SH-SY5Y (cell line): ENCODE measurements around the gene MPP2.

ENCODE experiments used
- GATA2 ChIP-seq: IDR thresholded peaks from 2 replicates; pipeline ENCODE4 v1.6.1; 2011; ENCODE audit warnings: mild to moderate bottlenecking, low read depth, low read length
- GATA3 ChIP-seq: IDR thresholded peaks from 2 replicates; pipeline ENCODE4 v1.6.1; 2011; ENCODE audit warnings: low read depth, mild to moderate bottlenecking, low read length, moderate library complexity

The MPP2 gene

DNA sequence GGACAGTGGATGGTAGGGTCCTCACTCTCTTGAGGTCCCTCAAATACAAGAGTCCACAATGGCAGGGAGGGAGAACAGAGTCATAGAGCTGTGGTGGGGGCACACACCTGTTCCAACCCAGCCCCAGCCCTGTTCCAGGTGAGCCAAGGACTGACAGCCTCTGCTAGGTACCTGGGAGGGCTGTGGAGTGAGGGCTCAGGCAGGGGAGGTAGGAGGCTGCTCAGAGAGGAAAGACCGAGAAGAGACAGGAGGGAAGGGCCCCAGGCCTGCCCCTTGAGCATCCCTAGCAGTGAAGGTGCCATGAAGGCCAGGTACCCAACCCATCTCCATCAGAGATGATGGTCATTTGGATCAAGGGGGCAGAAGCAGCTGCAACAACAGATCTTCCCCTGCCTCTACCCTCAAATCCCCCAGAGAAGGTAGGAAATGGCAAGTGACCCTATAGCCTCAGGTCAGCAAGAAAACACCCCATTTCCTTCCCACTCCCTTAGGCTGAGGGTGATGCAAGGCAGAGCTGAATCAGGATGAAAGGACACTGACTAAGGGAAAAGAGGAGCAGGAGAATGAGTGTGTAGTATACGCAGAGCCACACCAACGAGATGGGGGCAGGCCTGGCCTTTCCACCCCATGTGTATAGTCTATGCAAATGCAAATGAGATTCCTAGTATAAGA lies 31.7 kb downstream of the MPP2 start:
- TF ChIP-seq GATA3 (no peak), GATA2 (no peak)

DNA sequence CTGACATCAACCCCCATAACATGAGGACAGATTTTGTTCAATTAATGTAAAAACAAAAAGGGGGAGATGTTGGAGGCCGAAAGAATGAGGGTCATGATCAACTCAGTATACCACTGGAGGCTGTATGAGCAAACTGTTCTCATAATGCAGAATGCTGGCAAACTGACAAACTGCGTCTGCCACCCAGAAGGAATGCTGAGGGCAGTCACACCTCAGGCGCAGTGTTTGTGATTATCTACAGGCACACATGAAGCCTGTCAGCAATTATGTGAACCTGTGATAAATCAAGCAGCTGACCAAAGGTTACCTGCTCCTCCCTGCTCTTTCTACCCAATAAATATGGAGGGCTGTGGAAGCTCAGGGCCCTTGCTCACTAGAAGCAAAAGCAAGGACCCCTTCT lies 33.0 kb downstream of the MPP2 start:
- no peak for TF ChIP-seq GATA2
- TF ChIP-seq GATA3: no peak

DNA sequence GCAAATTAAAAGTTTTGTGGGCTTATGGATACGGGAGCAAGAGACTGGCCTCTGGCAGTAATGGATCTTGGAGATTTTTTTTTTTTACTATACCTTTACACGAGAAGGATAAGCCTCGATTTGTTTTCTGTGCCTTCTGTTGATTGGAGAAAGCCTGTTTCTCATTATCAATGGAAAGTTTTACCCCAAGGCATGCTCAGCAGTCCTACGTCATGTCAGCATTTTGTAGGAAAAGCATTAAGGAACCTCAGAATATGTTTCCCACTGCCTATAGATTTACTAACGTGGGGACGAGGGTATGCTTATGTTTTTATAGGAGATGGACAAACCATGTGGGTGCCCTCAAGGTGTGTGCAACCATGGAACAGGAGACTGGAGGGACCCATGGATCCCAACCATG lies 33.5 kb downstream of the MPP2 start:
- TF ChIP-seq GATA3 (no peak), GATA2 (no peak)

DNA sequence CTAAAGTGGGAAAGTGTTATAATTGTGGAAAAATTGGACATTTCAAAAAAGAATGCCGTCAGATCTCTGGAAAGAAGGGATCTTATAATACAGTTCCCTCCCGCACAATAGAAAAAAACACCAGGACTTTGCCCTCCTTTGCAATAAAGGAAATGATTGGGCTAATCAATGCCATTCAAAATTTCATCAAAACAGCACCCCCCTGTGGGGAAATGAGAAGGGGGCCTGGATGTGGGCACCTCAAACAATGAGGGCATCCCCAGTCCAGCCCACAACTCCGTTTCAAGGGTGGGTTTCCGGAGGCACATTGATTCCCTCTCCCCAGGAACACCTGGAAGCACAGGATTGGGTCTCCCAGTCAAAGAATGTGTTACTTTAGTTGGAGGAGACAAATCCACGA lies 34.2 kb downstream of the MPP2 start:
- TF ChIP-seq GATA3 (no peak), GATA2 (no peak)

DNA sequence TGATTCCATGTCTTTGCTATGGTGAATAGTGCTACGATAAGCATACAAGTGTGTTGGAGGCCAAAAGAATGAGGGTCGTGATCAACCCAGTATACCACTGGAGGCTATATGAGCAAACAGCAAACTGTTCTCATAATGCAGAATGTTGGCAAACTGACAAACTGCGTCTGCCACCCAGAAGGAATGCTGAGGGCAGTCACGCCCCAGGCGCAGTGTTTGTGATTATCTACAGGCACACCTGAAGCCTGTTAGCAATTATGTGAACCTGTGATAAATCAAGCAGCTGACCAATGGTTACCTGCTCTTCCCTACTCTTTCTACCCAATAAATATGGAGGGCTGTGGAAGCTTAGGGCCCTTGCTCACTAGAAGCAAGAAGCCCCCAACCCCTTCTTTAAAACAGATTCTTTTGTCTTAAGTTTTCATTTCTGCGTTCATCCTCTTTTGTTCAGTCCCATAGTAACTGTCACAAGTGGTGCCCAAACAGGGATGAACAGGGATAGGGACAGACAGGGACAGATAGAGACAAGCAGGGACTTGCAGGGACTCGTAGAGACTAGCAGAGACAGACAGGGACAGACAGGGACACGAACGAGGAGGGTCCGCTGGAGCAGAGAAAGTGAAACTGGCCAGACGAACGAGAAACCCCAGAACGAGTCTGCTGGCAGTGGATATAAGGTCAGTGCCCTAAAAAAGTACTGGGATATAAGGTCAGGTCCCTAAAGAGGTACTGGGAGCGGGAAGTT lies 35.2 kb downstream of the MPP2 start:
- TF ChIP-seq GATA2: no peak
- no peak for TF ChIP-seq GATA3

DNA sequence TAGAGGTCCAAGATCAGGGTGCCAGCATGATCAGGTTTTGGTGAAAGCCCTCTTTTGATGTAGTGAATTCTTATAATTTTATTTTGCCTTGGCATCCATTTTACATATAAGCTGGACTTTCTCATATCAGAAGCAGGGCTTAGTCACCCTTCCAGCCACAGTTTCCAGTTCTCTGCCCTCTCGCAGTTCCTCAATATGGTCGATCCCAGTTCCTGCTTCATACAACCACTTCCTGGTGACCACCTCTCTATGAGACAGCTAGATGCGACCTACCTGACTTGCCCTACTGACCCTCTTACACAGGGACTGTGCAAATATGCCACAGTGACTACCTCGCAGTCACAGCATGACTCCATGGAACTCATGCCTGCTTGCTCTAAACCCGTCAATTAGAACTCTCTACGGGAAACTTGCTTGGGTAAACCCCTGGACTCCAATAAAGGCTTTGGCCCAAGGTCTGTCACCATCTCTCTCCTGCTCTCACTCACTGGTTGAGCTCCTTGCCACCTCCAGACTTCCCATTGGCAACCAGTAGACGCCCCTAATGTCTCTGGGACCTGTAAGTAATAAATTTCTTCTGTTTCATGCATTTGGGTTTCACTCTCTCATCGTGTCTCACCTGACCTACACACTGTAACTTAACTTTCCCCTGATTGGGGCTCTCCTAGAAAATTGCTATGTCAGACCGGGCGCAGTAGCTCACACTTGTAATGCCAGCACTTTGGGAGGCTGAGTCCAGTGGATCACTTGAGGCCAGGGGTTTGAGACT lies 38.9 kb downstream of the MPP2 start:
- TF ChIP-seq GATA2 (no peak), GATA3 (no peak)

DNA sequence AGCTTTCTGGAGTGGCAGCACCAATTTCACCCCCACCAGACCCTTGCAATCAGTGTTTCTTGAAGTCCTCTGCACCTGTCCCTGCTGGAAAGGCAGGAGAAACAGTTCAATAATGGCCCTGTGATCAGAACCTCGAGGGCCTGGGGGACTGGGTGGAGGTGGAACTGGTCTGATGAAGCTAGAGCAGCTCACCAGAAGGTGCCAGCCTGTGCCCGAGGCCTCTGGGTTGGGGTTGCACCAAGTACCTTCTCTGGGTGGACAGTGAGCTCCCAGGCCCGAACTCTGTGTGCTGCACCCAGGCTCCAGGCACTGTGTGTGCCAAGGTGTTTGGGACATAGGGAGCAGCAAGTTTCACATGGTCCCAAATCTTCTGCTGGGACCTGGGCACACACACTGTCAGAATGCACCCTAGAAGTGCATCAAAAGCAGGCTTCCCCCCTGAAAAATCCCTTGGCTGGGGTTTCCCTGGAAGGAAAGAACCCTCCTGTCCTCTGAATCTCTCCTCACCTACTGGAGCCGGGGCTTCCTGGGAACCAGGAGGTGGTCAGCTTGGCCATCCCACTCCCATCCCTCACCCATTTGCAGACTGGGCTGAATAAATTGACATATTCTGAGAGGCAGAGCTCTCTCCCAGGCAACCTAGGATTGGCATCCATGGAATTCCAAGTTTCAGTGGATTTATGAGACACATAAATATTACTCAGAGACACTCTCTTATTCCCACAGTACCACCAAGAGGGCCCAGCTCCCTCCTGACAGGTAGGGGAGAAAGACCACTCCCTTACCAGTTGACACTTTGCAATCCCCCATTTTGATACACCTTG lies 43.0 kb downstream of the MPP2 start:
- no peak for TF ChIP-seq GATA2
- no peak for TF ChIP-seq GATA3

DNA sequence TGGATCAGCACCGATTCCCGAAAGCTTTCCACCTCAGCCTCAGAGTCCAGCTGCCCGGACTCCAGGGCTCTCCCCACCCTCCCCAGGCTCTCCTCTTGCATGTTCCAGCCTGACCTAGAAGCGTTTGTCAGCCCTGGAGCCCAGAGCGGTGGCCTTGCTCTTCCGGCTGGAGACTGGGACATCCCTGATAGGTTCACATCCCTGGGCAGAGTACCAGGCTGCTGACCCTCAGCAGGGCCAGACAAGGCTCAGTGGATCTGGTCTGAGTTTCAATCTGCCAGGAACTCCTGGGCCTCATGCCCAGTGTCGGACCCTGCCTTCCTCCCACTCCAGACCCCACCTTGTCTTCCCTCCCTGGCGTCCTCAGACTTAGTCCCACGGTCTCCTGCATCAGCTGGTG lies 45.4 kb downstream of the MPP2 start:
- TF ChIP-seq GATA2 (no peak), GATA3 (no peak)

DNA sequence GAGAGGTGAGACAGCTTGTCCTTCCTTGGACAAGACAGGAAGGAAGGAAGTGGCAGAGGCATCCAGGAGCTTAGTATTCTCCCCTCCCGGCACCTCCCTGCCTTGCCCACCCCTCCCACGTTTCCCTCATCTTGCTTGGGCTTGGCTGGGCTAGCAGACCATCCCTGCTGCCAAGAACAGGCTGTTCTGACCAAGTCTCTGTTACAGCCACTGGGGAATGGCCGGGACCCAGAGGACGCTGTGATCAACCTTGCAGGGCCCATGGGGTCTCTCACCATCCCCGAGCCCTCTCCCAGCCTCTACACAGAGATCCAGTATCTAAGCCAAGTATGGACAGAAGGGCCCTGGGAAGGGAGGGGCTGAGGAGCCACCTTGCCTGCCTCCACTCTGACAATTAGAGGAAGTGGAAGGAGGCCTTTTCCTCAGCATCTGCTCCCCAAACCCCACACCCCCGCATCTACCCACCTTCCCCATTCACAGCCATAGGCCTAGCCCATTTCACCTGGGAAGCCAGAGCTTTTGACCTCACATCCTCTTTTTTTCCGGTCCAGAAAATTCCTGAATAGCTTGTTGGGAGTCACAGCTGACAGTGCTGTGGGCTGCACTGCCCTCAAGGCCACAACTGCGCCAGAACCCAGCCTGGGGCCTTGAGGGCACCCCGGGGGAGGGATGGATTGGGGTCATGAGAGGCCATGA lies 46.3 kb downstream of the MPP2 start:
- no peak for TF ChIP-seq GATA2
- TF ChIP-seq GATA3: no peak

DNA sequence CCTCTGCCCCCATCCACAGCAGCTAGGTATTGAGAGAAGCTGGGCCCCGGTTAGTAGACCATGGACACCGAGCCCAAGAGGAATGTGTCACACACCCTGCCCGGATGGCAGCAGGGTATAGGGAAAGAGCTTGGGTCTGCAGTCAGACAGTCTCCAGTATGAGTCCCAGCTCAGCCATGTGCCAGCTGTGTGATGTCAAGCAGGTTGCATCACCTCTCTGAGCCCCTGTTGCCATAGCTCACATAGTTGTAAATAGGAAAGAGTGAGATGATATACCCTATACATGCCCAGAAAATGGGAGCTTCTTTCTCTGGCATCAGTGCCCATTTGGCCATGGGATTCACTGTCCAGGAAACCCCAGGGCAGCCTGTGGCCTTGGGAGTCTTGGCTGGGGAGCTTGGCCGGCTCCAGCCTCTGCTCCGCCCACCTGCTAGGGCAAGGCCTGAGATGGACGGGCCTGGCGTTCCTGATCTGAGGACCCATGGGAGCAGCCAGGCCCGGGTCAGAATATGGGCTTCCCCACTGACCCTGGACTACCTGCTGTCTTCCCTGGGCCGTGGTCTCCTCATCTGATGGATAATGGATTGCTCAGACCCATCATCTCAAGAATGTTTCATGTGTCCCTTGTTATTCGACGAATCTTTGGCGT lies 47.1 kb downstream of the MPP2 start:
- TF ChIP-seq GATA3: no peak
- TF ChIP-seq GATA2: no peak

DNA sequence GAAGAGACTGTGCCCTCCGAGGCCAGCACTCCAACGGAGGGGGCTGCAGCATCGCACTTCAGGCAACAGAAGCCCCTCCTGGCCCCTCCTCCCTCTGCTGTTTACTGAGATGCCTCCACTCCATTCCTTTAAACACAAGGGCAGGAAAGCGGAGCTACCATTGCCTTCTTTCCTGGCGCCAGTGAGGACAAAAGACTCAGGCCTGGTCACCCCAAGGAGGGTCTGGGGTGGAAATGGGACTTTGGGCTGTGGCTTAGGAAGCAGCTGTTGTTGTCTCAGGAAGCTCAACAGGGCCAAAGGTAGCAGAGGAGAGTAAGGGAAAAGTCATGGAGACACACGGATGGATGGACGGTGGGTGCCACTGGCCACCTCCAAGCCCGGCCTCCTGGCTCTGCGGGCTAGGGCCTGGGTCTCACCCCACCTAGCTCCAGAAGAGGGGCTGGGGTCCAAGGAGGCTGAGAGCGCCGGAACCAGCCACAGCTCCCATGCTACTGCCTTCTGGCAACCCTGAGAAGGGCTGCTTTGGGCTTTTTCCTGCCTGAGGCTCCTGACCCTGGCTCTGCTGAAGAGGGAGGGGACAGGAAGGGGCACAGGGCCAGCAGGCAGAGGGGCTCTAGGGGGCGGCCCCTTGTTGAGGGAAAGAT lies 49.3 kb downstream of the MPP2 start:
- TF ChIP-seq GATA3 (no peak), GATA2 (no peak)

DNA sequence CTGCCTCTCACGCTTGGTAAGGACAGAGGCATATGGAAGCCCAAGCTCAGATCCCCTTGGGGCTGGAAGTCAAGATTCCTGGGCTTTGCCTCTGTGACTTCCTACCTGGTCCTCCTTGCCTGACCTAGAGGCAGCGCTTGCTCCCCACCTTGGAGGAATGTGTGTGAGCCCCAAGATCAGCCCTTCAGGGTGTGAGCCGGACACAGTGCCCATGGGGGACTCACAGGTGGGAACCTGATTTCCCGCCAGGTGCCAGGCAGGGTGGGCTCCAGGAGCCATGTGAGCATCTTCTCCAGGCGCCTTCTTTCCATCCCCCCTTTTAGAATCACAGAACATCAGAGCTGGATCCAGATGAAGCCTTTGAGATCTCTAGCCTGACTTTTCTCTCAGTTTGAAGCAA lies 50.2 kb downstream of the MPP2 start:
- TF ChIP-seq GATA3 (no peak), GATA2 (no peak)
